ENCODE results near the gene FCER2. TPM values are rescaled to one million over a fixed set of nuclear protein-coding genes. Genes with fewer than 3 reads are reported as not detected.

Gene FCER2
- total and polyA plus RNA-seq, 7 donors = 0.06 to 0.54 (median 0.22) TPM; not detected in 3

- Histone ChIP-seq H3K27ac (no peak overlapping the region), H3K27me3 (ENCODE audit: insufficient read depth in 3 of 3, low read length in 2 of 3) (peaks cover 0 to 32% (median 4%) of the 10 kb centered on the region in 3 donors)
- 41 to 57% (median 54%) methylated on average over 8 of the region's 8 CpGs for WGBS, 3 donors
These were observed 1.4 kb upstream of the FCER2 start for GRCh38 chr19:7703332-7703731.

GRCh38 chr19:7701049-7701653 is 780 bp downstream of the FCER2 start:
- H3K27ac ChIP-seq = no peak overlapping the region
- ATAC-seq = no peak
- no peak overlapping the region for H3K4me3 ChIP-seq
- intact Hi-C loops (cut with DNase I) = no loop called here
- no peaks in the 10 kb centered on the region for H3K9me3 ChIP-seq
- WGBS, 3 donors = 83 to 91% (median 90%) methylated on average over 12 of the region's 12 CpGs
- no peak for DNase-seq
- no peak for TF ChIP-seq CTCF (IDR thresholded peaks at IDR 0.05)
- peaks cover 0 to 39% (median 9%) of the 10 kb centered on the region in 3 donors for H3K27me3 ChIP-seq (ENCODE audit: insufficient read depth in 3 of 3, low read length in 2 of 3)
- H3K36me3 ChIP-seq (ENCODE audit: insufficient read depth in 1 of 2, low read depth in 1 of 2) = no peaks in the 10 kb centered on the region
- no peaks in the 10 kb centered on the region for H3K4me1 ChIP-seq

More at GRCh38 chr19:7703332-7703731, 1.4 kb upstream of the FCER2 start:
- intact Hi-C loops (cut with DNase I) = no loop called here
- Histone ChIP-seq H3K4me1 (no peaks in the 10 kb centered on the region), H3K9me3 (no peaks in the 10 kb centered on the region), H3K36me3 (ENCODE audit: insufficient read depth in 1 of 2, low read depth in 1 of 2) (no peaks in the 10 kb centered on the region), H3K4me3 (no peak overlapping the region)
- ATAC-seq = no peak
- no peak for TF ChIP-seq CTCF (IDR thresholded peaks at IDR 0.05)
- no peak for DNase-seq

- H3K36me3 ChIP-seq (ENCODE audit: insufficient read depth in 1 of 2, low read depth in 1 of 2) = no peaks in the 10 kb centered on the region
- no peak for ATAC-seq
These were observed 2.2 kb downstream of the FCER2 start for GRCh38 chr19:7699417-7700401.

GRCh38 chr19:7699003-7699402 is 2.9 kb downstream of the FCER2 start:
- H3K36me3 ChIP-seq (ENCODE audit: insufficient read depth in 1 of 2, low read depth in 1 of 2) = no peaks in the 10 kb centered on the region
- DNase-seq = no peak
- no peaks in the 10 kb centered on the region for H3K9me3 ChIP-seq
- intact Hi-C loops (cut with DNase I) = no loop called here
- H3K4me3 ChIP-seq = no peak overlapping the region
- no peak for TF ChIP-seq CTCF (IDR thresholded peaks at IDR 0.05)
- no peaks in the 10 kb centered on the region for H3K4me1 ChIP-seq
- H3K27ac ChIP-seq = no peak overlapping the region
- peaks cover 0 to 39% (median 9%) of the 10 kb centered on the region in 3 donors for H3K27me3 ChIP-seq (ENCODE audit: insufficient read depth in 3 of 3, low read length in 2 of 3)
- ATAC-seq = no peak
- WGBS, 3 donors = 28 to 36% (median 35%) methylated on average over 2 of the region's 2 CpGs

More at GRCh38 chr19:7699417-7700401, 2.2 kb downstream of the FCER2 start:
- 56 to 58% (median 57%) methylated on average over 15 of the region's 15 CpGs for WGBS, 3 donors
- no peak for DNase-seq
- no peak overlapping the region for H3K27ac ChIP-seq
- TF ChIP-seq CTCF (IDR thresholded peaks at IDR 0.05) = no peak
- no peaks in the 10 kb centered on the region for H3K4me1 ChIP-seq
- intact Hi-C loops (cut with DNase I) = no loop called here
- H3K4me3 ChIP-seq = no peak overlapping the region
- no peaks in the 10 kb centered on the region for H3K9me3 ChIP-seq
- H3K27me3 ChIP-seq (ENCODE audit: insufficient read depth in 3 of 3, low read length in 2 of 3) = peaks cover 0 to 39% (median 9%) of the 10 kb centered on the region in 3 donors

Measured in psoas muscle (tissue), 8 donors.